RWPE2 (cell line): ENCODE data around the gene SSBP3.

Experiments
- ATAC-seq: fragments of 200-7000 bp; cut with Tn5 transposase; 3 replicates; pipeline ENCODE4 v1.9.1; 2021; ENCODE audit warnings: low read depth
- DNase-seq: peaks from one replicate; pipeline ENCODE4 v3.0.0-alpha.2; 2020; ENCODE audit warnings: low spot score
- H3K27ac ChIP-seq: fragments of 450-650 bp; 2 replicates; pipeline ENCODE4 v1.5.1; 2017; ENCODE audit warnings: mild to moderate bottlenecking; ENCODE audit not compliant: poor library complexity, severe bottlenecking
- H3K27me3 ChIP-seq: fragments of 250-450 bp; sonication (Bioruptor Pico); 2 replicates; pipeline ENCODE4 v1.5.1; 2021; ENCODE audit warnings: mild to moderate bottlenecking, moderate library complexity; ENCODE audit not compliant: insufficient read depth, poor library complexity, severe bottlenecking
- H3K36me3 ChIP-seq: fragments of 250-450 bp; sonication (Bioruptor Pico); 2 replicates; pipeline ENCODE4 v1.5.1; 2020; ENCODE audit warnings: low read depth, mild to moderate bottlenecking, moderate library complexity
- H3K4me1 ChIP-seq: fragments of 250-450 bp; sonication (Bioruptor Pico); 2 replicates; pipeline ENCODE4 v1.5.1; 2021; ENCODE audit warnings: mild to moderate bottlenecking, moderate library complexity; ENCODE audit not compliant: insufficient read depth, poor library complexity, severe bottlenecking
- H3K4me3 ChIP-seq: fragments of 250-450 bp; sonication (Bioruptor Pico); 2 replicates; pipeline ENCODE4 v1.5.1; 2021; ENCODE audit warnings: mild to moderate bottlenecking, moderate library complexity; ENCODE audit not compliant: severe bottlenecking
- H3K9me3 ChIP-seq: fragments of 250-450 bp; sonication (Bioruptor Pico); 2 replicates; pipeline ENCODE4 v1.5.1; 2021; ENCODE audit warnings: mild to moderate bottlenecking, moderate library complexity; ENCODE audit not compliant: severe bottlenecking
- CTCF ChIP-seq: fragments of 450-650 bp; IDR thresholded peaks from one replicate; pipeline ENCODE4 v1.5.1; 2017; ENCODE audit warnings: mild to moderate bottlenecking, moderate library complexity; ENCODE audit not compliant: poor library complexity, severe bottlenecking

SSBP3 gene

DNA sequence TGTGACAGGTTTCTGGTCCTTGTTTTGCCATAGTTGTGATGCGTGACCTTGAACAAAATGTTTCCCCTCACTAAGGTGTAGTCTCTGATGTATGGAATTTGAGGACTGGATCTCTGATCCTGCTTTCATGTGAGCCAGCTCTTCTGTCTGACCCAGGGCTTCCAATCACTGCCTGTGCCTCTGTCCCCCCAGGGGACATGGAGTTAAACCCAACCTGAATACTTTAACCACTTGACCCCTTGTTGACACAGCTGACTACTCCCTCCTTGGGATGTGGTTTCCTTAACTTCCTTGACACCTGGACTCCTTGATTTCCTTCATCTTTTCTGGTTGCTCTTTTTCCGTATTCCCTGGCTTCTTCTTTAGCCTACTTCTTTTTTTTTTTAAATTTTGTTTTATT lies 36.0 kb upstream of the SSBP3 start:
- no peak for ATAC-seq
- no peaks in the 10 kb centered on the region for H3K36me3 ChIP-seq

DNA sequence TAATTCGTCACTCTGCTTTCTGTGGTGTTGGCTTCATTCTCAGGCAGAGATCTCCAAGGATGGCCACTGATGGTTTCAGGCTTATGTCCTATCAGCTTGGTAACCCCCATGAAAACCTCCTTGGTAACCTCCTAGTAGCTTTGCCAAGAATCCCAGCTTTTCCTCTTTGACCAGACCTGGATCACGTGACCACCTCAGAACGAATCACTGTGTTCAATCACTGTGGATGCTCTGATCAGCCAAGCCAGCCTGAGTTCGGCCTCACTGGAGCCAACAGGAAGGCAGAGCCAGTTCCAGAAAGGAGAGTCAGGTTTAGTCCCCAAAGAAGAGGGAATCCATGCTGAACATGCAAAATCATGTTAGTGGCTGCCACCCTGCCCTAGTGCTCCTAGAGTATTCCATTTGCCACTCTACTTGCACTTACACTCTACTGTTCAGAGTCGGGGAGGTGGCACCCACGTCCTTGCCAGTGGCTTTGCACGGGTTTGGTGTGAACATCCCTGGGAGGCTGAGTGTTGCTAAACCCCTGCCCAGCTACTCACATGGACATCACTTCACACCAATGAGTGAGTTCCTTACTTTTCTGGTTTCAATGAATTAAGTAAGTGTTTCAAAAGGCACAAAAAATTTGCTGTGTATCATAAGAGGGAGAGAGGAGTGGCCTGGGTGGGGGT lies 33.5 kb upstream of the SSBP3 start:
- no peaks in the 10 kb centered on the region for H3K4me1 ChIP-seq
- no peak overlapping the region for H3K4me3 ChIP-seq
- H3K27me3 ChIP-seq: no peaks in the 10 kb centered on the region
- ATAC-seq: no peak
- DNase-seq: no peak
- no peak overlapping the region for H3K27ac ChIP-seq
- no peaks in the 10 kb centered on the region for H3K9me3 ChIP-seq
- H3K36me3 ChIP-seq: no peaks in the 10 kb centered on the region
- TF ChIP-seq CTCF: no peak

More for the DNA sequence above, 36.0 kb upstream of the SSBP3 start:
- Histone ChIP-seq H3K27ac (no peak overlapping the region), H3K4me1 (no peaks in the 10 kb centered on the region), H3K9me3 (no peaks in the 10 kb centered on the region), H3K4me3 (no peak overlapping the region), H3K27me3 (no peaks in the 10 kb centered on the region)
- no peak for DNase-seq
- no peak for TF ChIP-seq CTCF

DNA sequence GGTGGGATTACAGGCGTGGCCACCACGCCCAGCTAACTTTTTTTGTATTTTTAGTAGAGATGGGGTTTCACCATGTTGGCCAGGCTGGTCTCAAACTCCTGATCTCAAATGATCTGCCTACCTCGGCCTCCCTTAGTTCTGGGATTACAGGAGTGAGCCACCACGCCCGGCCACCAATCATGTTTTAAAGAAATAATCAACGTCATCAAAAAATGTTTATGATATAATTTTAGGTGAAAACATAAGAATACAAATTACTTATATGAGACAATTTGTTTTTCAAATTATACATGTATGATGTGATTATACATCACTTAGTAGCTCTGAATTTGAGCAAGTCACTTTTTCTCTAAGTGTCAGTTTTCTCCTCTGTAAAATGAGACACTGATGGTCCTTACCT lies 31.6 kb upstream of the SSBP3 start:
- Histone ChIP-seq H3K4me3 (no peak overlapping the region), H3K4me1 (no peaks in the 10 kb centered on the region), H3K36me3 (no peaks in the 10 kb centered on the region), H3K27ac (no peak overlapping the region), H3K27me3 (no peaks in the 10 kb centered on the region), H3K9me3 (no peaks in the 10 kb centered on the region)
- no peak for TF ChIP-seq CTCF
- no peak for ATAC-seq
- no peak for DNase-seq

DNA sequence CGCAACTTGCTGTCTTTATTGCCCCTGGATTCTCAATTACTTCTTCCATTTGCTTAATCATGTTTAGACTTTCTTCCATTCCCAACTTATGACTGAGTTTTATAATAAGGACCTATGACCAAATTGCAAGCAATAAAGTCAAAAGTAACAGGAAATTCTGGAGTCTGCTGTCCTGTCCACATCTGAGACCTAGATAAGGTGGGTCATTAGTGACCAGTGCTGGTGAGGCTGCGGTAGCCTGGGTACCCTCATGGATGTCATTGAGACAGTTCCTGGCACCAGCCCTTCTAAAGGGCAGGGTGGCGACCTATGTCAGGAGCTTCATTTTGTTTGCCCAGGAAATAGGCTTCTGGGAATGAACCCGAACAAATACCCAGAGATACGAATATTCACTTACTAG lies 30.6 kb upstream of the SSBP3 start:
- DNase-seq: no peak
- no peaks in the 10 kb centered on the region for H3K4me1 ChIP-seq
- H3K36me3 ChIP-seq: no peaks in the 10 kb centered on the region
- H3K27me3 ChIP-seq: no peaks in the 10 kb centered on the region
- H3K9me3 ChIP-seq: no peaks in the 10 kb centered on the region
- no peak overlapping the region for H3K27ac ChIP-seq
- TF ChIP-seq CTCF: no peak
- no peak overlapping the region for H3K4me3 ChIP-seq
- no peak for ATAC-seq

DNA sequence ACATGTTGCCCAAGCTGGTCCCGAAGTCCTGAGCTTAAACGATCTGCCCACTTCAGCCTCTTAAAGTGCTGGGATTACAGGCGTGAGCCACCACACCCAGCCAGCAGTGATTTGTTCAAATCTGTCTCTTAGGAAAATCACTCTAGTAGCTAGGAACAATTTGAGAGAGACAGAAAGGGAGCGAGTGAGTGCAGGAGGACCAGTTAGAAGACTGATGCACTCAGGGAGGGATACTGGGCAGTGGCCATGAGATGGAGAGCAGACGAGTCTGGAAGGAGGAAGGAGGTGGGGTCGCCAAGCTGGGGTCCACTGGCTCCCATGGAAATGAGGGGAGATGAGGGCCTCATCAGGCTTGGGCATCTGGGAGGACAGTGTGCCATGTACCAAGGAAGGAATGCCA lies 23.6 kb upstream of the SSBP3 start:
- ATAC-seq: no peak

More for the DNA sequence above, 23.6 kb upstream of the SSBP3 start:
- no peak for DNase-seq
- Histone ChIP-seq H3K4me1 (no peaks in the 10 kb centered on the region), H3K36me3 (no peaks in the 10 kb centered on the region), H3K4me3 (no peak overlapping the region), H3K27me3 (no peaks in the 10 kb centered on the region), H3K9me3 (no peaks in the 10 kb centered on the region), H3K27ac (no peak overlapping the region)
- no peak for TF ChIP-seq CTCF
